GM23338 (cell line): ENCODE data around the gene MYBPC2.

Source experiments
- CREB1 ChIP-seq: fragments of 250-450 bp; sonication (Bioruptor Pico); IDR thresholded peaks from 2 replicates; pipeline ENCODE4 v1.5.0; 2020; ENCODE audit warnings: low read depth, mild to moderate bottlenecking, moderate library complexity
- CTCF ChIP-seq, 2 experiments: fragments of 200-600 bp in 1 of 2; sonication (generic) in 1 of 2; conservative IDR thresholded peaks; 2 replicates each; pipeline versions ENCODE4 v1.5.1 to v1.6.1; 2016 to 2017; ENCODE audit warnings: antibody characterized with exemption in 2 of 2, low read depth in 2 of 2, mild to moderate bottlenecking in 2 of 2, moderate library complexity in 1 of 2
- EZH2 ChIP-seq: fragments of 200-600 bp; sonication (generic); IDR thresholded peaks from one replicate; pipeline ENCODE4 v1.8.0; 2017; ENCODE audit warnings: antibody characterized with exemption, mild to moderate bottlenecking, low read depth; ENCODE audit not compliant: unreplicated experiment
- JUNB ChIP-seq: IDR thresholded peaks from one replicate; pipeline ENCODE4 v1.6.1; 2016; ENCODE audit warnings: antibody characterized with exemption; ENCODE audit not compliant: unreplicated experiment
- NANOG ChIP-seq: IDR thresholded peaks from 2 replicates; pipeline ENCODE4 v1.6.1; 2016; ENCODE audit warnings: antibody characterized with exemption, borderline replicate concordance
- POLR2AphosphoS5 ChIP-seq: IDR thresholded peaks from 2 replicates; pipeline ENCODE4 v1.6.1; 2016; ENCODE audit warnings: antibody characterized with exemption, low read depth
- REST ChIP-seq: IDR thresholded peaks from one replicate; pipeline ENCODE4 v1.6.1; 2018; ENCODE audit warnings: antibody characterized with exemption; ENCODE audit not compliant: unreplicated experiment
- STAT1 ChIP-seq: IDR thresholded peaks from one replicate; pipeline ENCODE4 v1.6.1; 2016; ENCODE audit warnings: antibody characterized with exemption; ENCODE audit not compliant: unreplicated experiment
- ZNF462 ChIP-seq: fragments of 250-450 bp; sonication (Bioruptor Pico); IDR thresholded peaks from 2 replicates; pipeline ENCODE4 v1.5.0; 2020; ENCODE audit warnings: mild to moderate bottlenecking, moderate library complexity

- TF ChIP-seq CTCF (conservative IDR thresholded peaks at IDR 0.05; ENCODE audit: low read depth in 2 of 2) (no peak), POLR2AphosphoS5 (no peak), EZH2 (no peak), ZNF462 (CRISPR knock-in tag) (no peak), JUNB (no peak), NANOG (no peak), STAT1 (no peak), CREB1 (CRISPR knock-in tag) (no peak), REST (no peak)
Measured at GRCh38 chr19:50468818-50469217, 36.1 kb downstream of the MYBPC2 start.
